Iris pigment epithelial cell (primary cell): ENCODE data around the gene ERC1.
"Not testable (repeated sequence)": the region's sequence is repeated elsewhere in the genome, so short reads cannot be mapped to it uniquely, and the experiment has no call there.

Experiments used
- DNase-seq: peaks from one replicate; pipeline ENCODE4 v3.0.0-alpha.2; 2011; ENCODE audit warnings: low read depth

The ERC1 gene

DNA sequence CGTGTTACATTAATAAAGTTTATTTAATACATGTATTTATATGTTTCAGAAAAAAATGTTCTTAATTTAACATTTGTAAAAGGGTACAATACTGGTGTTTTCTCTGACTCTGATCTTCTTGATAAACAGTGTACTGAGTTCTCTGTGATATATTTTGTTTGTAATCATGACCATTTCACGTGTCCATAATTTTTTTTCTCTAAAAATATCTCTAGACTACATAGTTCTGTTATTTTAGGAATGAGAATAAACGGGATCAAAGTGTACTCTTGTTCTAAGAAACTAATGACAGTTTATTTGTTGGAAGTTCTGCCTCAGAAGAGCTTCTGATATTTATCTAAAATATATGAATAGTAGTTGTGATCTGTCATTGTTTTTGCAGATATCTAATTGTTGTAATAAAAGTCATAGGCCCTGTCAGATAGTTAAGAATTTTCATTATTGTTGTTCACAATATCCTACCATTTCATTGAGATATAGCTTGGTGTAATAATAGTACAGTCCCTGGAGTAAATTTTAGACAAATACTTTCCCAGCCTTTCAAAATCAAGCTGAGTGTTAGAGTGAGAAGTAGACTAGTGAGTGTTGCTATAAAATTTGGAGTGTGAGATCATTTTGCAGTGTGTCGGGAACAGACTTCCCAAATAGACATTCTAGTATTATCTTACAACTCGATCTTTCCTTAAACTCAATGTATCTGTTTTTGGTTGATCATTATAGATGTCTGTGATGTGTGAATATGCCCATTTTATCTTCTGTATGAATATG is 86.2 kb downstream of the ERC1 start:
- no peak for DNase-seq

DNA sequence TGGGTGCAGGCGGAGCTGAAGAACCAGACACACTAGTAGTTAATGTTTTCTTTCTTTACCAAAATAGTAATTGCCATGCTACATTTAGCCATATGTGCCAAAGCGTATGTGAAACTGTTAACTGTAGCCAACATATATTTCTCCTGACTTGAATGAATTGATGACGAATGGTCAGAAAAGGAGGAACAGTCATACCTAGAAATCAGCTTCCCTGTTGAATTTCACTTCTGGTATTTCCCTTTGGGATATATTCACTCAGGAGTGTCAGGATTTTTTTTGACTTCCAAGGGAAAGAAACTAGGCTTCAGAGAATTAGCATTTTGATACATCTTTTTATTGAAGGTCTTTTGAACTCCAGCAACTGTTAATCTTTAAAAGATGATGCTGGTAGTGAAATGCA is 87.0 kb downstream of the ERC1 start:
- DNase-seq, result no peak

DNA sequence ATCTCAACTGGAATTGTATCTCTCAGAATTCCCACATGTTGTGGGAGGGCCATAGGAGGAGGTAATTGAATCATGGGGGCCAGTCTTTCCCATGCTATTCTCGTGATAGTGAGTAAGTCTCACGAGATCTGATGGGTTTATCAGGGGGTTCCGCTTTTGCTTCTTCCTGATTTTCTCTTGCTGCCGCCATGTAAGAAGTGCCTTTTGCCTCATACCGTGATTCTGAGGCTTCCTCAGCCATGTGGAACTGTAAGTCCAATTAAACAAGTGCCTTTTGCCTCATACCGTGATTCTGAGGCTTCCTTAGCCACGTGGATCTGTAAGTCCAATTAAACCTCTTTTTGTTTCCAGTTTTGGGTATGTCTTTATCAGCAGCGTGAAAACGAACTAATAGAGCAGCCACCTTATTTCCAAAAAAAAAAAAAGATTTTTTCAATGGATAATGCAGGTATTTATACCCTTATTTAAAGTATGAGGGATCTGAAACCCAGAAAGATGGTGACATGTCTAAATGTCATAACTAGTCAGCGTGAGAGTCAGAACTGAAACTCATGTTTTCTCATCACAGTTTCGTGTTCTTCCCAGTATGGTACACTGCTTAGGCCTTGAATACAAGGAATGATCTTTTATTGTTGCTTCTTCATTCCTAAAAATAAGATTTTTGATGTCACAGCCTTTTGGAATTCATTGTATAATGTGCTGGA is 89.6 kb downstream of the ERC1 start:
- no peak for DNase-seq

DNA sequence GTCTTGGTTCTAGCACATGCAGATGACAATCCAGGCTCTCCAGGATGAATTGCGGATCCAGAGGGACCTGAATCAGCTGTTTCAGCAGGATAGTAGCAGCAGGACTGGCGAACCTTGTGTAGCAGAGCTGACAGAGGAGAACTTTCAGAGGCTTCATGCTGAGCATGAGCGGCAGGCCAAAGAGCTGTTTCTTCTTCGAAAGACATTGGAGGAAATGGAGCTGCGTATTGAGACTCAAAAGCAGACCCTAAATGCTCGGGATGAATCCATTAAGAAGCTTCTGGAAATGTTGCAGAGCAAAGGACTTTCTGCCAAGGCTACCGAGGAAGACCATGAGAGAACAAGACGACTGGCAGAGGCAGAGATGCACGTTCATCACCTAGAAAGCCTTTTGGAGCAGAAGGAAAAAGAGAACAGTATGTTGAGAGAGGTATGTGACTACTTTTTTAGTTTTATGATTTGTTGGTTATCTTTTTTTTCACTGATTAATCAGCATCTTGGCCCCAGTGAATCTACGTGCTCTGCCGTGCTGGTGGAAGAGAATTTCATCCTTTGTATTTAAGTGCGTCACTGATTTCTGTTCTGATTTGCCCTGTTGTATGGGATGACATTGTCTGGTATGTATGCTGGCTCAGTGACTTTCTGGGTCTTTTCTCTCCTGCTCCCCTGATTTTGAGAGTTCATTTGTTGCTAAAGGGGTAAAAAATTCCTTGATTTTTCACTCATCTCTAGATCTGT is 92.3 kb downstream of the ERC1 start:
- DNase-seq, result no peak

DNA sequence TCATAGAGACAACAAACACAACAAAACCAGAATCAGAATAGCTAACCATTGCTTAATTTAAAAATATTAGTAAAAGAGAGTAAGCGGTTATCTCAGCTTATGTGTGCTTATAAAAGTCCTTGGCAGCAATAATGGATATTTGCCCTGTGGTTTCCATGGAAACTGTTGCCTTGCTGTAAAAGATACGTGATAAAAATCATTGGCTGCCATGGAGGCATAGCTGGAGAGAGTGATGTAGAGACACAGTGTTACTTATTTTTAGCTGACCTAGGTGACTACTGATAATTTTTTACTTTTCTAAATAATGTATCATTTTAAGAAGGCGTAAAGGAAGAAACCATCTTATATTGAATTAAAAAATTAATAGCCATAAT is 92.9 kb downstream of the ERC1 start:
- DNase-seq, result peak; percentile 76

DNA sequence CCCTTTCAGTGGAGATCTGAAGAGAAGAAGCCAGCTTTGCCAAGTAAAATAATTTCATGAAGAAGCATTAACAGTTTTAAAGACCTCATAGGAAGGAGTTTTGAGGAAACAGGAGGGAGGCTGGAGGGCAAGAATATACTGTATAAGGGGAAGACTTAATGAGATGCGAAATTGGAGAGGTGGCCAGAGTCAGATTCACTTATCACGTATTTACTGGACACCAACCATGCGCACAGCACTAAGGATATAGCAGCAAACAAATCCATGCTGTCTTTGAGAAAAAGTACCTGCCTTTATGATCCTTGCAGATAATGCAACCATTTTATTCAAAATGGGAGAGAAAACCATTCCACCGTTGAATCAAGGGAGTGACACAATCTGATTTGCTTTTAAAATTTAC is 100.3 kb downstream of the ERC1 start:
- no peak for DNase-seq

DNA sequence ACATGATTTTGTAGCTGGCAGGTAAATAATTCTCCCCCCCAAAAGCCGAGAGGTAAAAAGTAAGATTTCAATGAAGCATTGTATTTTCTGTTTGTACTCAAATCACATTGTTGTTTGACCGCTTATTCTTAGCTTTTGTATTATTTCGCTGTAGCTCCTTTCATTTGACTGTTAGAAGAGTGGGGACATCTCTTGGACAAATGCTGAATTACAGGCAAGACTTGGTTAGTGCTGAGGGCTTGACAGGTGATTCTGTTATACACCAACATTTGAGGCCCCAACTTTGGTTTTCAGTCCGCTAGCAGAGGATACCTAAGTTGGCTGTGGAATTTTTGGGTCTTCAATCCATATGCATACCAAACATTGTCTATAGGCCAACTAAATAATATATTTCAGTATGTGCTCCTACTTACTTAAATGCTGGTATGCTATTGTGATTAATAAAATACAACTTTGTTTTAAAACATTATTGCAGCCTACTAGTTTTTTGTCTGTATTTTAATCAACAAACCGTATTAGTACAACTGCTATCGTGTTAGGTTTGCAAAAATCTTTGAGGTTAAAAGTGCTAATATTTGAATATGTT is 102.2 kb downstream of the ERC1 start:
- peak; percentile 68 for DNase-seq

DNA sequence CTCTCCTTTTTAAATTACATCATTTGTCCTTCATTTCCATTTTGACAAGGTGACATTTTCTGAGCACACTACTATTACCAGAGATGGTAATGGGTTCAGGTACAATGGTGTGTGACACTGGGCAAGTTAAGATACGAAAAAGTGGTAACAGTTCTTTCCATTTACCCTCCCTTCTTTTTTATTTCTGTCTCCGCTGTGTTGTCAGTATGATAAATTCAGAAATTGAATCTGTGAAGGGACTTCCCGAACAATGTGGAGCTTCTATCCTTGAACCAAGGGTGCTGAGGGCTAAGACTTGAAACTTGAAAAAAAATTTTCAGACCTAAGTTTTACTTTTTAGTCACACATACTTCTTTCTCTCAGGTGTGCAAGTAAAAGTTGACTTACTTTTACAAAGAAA is 103.7 kb downstream of the ERC1 start:
- DNase-seq, result no peak

DNA sequence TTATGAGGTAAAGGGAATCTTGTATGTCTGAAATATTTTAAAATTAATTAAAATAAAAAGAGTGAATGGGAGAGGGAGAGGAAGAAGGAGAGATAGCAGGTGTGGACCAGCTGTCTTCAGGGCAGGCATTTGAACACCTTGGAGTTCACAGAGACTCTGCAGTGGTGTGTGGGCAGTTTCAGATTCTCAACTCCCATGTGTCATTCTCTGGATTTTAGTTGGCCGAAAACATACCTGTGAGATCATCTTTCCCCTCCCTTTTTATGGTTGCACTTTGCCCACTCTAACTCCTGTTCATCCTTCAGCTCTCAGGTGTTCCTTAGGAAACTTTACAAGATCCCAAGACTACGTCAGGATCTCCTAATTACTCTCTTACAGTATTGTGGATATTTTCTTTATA is 108.1 kb downstream of the ERC1 start:
- no peak for DNase-seq

DNA sequence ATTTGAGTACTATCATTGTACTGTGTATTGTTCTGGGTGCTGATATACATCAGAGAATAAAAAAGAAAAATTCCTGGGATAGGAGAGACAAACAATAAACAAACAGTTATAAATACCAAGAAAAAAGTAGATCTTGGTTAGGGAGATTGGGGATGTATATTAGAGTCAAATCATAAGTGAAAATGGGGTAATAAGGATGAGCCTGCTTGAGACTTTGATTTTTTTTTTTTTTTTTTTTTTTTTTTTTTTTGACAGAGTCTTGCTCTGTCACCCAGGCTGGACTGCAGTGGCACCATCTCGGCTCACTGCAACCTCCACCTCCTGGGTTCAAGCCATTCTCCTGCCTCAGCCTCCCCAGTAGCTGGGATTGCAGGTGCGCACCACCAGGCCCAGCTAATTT is 108.6 kb downstream of the ERC1 start:
- not testable (repeated sequence) for DNase-seq

DNA sequence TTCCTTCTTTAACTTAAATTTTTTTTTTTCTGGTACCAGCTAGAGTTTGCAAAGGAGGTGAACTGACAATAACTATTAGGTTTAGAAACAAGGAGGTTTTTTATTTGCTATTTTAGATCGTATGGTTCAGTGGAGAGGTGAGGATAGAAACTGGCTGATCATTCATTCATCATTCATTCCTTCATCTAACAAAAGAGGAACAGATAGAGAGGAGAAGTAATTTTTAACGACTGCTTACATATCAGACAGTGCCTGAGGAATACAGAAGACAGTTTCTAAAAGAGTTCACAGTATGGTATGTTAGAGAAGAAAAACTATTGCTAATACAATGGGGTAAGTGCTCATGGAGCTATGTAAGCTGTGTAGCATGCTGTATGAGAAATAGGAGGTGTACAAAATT is 111.1 kb downstream of the ERC1 start:
- no peak for DNase-seq

DNA sequence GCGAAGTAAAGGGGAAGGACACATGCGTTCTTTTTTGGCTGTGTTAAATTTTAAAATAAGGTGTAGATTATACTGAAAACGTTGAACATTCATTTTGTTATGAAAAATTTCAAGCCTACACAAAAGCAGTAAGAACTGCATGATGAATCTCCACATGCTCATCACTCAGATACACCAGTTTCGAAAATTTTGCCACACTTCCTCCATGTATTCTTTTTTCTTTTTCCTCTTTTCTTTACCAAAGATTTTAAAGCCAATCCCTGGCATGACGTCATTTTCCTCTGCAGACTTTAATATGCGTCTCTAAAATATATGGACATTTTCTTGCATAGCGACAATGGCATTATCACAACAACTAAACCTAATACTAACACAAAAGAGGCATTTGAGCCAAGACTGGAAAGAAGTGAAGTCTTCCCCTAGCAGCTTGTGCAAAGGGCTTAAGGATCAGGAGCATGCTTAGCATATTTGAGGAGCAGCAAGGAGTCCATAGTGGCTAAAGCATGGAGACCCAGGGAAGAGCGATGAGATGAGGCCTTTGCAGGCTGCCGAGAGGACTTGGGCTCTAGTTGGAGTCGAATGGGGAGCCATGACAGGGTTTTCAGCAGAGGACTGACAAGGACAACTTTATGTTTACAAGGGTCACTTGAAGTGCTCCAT is 111.9 kb downstream of the ERC1 start:
- DNase-seq, result no peak

DNA sequence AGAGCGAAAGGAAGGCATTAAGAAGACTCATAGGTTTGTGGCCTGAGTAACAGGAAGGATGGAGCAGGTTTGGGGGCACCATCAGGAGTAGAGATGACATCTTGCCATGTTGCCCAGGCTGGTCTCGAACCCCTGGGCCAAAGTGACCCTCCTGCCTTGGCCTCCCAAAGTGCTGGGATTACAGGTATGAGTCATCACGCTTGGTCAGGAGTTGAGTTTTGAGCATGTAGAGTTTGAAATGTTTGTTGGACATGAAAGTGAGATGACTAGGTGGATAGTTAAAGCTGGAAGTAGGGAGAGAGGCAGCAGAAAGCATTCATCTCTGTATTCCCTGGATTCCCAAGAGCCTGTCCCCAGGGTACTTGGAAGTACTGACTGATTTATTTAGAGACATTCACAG is 112.6 kb downstream of the ERC1 start:
- no peak for DNase-seq

DNA sequence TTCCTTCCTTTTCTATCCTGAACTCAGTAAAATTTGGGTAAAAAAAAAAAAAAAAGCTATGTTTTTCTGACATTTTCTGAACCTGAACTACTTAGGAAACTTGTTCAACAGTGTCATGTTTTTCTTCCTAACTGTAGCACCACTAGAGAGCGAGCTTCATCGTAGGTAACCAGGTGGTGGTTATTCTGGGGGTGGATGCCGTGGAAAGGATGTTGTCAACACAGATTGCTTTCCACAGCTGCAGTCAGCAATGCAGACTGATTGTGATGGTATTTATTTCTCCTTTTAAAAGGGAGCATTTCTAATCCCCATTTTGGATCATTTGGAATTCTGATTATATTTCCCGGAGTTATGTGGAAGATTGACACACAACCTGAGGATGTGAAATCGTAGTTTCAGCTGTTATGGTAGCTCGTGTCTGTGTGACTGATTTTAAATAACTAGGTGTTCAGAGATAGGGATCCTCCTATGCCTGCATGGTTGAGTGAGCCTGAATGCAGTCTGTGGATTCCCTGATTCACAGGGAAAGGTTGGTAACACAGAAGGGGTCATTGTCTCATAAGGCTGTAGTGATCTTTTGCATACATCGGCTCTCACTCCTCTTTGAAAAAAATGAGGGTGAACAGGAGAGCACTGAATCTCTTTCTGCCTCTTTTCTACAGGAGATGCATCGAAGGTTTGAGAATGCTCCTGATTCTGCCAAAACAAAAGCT is 113.2 kb downstream of the ERC1 start:
- no peak for DNase-seq

DNA sequence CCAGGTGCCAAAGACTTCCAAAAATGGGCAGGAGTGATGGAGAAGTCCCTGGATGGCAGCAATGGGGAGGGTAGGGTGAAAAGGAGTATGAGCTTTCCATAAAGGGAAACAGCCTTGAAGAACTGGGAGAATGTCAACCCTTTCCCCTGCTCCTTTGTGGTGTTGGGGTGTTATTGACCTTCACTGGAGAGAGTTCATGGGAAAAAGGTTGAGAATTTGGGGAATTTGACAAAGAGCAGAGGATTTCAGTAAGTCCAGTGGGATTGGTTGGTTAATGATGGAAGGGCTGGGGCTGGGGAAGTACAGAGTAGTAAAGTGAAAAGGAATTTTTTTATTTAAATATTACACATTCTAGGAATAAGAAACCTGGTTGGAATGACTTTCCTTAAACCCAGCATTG is 116.6 kb downstream of the ERC1 start:
- DNase-seq, result no peak

DNA sequence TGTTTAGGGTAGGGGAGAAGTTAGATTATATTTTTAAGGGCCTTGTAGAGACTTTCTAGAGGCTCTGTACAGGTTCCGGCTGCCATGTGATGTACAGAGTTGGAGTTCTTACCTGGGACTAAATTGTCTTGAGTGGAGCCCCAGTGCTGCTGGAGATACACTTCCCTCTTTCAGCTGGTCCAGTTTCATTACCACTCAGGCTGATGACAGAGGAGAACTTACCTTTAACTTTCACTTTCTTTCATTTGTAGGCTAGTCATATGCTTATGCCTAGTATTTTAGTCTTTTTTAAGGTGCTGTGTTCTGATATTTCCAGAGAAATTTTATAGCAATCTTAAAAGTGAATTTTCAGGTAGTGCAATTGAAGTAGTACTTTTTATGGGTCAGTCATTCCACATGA is 117.3 kb downstream of the ERC1 start:
- DNase-seq, result no peak

DNA sequence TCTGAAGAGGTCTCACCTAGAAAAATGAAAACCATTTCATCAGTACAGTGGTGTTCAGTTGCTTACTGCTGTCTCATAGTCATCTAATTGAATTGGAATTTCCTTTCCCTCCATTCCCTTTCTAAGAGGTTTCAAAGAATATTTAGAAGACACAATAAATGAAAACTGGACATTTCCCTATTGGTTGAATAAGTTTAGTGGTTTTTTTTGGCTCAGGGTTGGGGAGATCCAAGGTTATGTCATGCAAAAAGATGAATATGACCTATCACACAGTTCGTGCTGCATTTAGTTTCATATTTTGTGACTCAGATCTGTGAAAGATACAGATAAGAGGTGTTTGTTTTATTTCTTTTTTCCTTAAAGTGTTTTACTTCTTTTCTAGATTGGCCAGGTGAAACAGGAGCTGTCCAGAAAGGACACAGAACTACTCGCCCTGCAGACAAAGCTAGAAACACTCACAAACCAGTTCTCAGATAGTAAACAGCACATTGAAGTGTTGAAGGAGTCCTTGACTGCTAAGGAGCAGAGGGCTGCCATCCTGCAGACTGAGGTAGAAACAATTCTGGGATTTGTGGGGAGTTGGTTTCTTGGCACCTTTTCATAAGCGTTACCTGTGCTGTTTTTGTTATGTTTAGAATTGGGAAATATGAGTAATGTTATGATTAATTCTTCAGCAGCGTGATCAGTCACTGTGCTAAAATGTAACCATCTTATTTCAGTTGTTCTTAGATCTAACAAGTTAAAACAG is 124.6 kb downstream of the ERC1 start:
- peak; percentile 82 for DNase-seq

DNA sequence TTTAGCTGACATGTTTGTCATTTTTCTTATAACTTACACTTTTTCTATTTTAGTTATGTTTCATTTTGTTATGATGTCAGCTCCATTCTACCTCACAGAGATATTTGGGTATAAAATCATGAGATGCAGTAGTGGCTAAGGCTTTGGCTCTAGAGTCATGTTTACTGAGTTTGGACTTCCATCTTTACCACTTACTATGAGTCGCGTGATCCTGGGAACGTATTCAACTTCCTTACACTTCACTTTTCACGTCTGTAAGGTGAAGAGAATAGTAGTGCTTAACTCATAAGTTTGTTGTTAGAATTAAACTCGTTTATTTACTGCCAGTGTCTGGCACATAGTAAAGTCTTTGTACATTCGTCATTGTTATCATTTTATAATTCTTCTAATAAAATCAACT is 126.3 kb downstream of the ERC1 start:
- no peak for DNase-seq

DNA sequence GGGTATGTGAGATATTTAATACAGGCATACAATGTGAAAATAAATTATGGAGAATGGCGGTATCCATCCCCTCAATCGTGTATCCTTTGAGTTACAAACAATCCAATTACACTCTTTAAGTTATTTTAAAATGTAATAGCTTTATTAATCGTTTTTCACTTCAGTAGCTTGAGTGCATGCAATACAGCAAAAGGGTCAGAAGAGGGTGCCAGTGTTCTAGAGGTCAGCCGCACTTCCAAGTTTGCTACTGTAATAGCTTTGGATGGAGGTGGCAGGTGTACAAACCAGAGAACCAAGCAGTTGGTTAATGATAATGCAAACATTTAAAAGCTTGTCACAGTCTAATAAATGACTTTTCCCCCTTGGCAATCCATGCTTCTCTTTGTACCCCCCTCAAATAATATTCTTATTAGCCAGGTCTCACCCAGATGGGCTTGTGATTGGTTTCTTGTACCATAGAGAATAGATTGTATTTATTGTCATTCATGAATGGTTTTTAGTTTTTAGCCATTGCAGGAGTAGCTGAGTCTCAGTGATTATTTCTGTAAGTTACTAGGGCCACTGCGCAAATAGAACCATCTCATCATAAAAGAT is 127.0 kb downstream of the ERC1 start:
- peak; percentile 74 for DNase-seq

DNA sequence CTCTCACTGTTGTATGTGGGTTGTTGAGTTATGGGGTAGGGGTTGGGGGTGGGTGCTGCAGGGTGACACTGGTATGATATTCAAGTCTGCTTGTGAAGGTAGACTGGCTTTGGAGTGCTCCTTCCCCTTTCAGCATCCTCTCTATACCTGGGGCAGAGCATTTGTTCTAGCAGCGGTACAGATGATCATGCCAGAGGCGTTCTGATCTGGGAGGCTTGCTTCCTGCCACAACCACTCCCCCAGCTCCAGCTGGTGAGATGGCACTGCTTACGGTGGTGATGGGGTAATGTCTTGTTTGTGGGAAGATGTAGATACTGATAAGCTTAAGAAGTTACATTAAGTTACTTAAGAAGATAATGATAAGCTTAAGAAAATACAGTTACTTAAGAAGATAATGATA is 131.8 kb downstream of the ERC1 start:
- peak; percentile 59 for DNase-seq

DNA sequence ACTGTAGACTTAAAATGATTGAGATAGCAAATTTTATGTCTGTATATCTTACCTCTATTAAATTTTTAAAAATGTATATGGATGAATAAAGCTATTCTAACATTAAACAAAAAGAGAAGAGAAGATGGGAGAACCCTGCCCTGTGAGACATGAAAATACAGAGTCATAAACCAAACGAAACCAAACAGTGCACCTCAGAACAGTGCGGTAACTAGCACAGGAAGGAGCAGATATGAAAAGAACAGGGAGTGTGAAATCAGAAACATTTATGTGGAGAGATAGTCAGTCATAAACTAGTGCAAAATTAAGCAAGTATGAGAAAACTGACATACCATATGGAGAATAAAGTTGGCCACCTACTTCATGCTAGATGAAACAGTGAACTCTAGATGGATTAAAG is 135.1 kb downstream of the ERC1 start:
- DNase-seq, result no peak
